ENCODE measurements around the gene LDLRAD4.

Gene LDLRAD4

DNA sequence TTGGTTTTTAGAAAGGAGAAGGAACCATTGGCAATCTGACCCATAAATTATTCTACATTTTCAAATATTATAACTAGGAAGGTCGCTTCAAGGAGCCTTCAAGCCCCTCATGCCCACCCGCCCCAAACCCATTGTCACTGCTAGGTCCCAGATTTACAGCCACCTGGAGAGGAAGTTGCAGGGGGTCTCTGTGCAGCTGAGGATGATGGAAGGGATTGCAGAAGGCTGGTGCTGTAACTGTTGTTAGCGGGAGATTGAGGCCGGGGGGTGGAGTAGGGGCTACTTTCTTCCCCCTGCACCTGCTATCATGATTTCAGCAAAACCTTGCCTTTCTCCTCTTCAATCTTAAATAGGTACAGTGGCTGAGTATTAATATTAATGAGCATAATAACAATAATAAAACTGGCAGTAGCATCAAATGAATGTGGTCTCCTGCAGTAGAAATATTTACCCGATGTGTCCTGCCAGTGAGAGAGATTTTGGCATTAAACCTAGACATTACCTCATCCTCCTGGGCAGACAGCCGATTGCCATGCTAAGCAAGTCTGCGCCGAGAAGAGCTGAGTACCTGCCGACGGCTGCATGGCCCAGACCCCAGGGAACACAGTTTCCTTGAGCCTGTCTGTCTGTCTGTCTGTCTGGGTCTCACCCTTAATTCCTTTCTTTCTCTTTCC is 282.4 kb downstream of the LDLRAD4 start:
- DNase-seq, result no peak

DNA sequence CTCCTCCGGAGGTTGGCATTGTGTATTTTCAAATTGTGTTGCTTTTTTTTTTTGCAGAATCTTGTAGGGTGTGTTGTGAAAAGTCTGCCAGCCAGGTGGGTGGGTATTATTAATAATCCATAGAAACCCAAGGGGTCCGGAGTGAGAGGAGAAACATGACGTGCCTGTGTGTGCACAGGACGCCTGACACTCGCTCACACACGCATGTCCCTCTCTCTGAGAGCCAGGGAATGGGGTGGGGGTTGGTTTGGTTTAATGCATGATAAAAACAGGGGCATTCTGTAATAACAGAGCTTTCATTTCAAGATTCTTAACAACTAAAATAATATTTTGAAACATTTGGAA is 283.0 kb downstream of the LDLRAD4 start:
- no peak for DNase-seq

- no peak for DNase-seq
Measured at GRCh38 chr18:13501891-13502290, 283.3 kb downstream of the LDLRAD4 start.

DNA sequence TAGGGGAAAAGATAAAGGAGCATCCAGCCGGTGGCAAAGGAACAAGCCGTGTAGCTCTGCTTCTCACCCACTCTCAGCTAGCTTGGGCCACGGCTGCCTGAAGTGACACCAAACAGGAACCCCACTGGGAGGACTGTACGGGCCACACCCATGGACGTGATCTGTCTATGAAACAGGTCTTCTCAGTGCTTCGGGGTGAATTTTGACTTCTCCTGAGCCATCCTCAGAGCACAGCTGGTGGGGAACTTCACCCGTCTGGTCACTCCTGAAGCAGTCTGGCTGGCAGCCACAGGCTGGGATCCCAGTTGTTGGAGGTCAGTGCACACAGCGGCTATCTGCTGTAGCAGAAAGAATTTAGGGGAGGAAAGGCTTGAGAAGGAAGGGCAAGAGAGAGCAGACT is 284.0 kb downstream of the LDLRAD4 start:
- DNase-seq, result no peak

DNA sequence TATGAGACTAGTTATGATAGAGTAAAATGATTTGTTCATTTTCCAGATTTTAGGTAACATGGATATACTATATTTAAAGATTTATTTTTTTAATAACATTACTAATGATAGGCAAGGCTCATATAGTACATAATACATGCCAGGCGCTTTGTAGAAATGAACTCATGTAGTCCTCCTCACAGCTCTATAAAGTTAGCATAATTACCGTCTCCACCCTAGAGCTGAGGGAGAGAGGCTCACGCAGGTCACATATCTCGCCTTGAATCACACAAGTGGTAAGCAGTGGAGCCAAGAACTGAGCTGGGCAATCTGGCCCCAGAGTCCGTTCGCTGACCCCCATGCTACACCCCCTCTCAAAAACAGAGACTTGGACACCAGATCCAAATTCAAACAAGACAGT is 285.3 kb downstream of the LDLRAD4 start:
- DNase-seq, result no peak

GRCh38 chr18:13505780-13506345 is 287.3 kb downstream of the LDLRAD4 start:
- DNase-seq, result no peak

DNA sequence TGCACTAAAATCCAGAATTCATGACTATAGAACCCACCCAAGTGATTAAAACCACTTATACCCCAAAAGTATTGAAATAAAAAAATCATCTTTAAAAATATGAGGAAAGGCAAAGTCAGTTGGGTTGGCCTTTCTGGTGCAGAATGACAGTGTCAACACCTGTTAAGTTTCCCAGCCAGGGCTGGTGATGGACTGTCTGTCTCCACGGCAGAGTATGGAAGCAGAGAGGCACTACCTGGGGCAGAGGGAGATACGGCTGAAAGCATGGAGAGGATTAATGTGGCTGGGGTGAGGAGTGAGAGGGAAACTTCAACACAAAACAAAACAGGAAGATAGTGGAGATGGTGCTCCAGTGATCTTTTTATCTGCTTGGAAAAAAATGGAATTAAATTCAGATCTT is 292.0 kb downstream of the LDLRAD4 start:
- DNase-seq, result no peak

DNA sequence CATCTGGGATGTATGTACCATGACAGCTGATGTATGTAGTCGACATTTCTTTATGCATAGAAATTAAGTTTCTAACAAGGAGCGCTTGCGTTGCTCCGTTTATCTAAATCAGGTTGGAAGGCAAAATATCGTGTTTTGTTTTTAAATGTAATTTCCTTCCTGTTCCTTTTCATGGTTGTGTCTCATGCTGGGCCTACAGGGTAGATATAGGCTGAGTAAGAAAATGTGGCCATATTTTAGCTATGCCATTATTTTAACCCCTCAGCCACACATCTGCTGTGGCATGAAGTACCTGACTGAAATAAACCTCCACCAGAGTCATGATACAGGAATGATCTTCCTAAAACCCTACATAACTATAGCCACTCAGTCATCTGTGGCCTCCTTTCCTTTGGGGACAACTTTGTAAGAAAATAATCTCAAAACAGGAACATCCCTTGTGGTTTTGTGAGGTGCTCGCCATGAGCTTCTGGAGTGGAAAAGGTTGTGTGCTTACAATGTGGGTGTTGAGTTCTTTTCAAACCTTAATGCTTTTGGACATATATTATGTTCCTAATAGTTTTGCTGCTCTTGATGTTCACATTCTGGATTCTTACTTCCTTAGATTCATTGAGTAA is 293.5 kb downstream of the LDLRAD4 start:
- no peak for DNase-seq

DNA sequence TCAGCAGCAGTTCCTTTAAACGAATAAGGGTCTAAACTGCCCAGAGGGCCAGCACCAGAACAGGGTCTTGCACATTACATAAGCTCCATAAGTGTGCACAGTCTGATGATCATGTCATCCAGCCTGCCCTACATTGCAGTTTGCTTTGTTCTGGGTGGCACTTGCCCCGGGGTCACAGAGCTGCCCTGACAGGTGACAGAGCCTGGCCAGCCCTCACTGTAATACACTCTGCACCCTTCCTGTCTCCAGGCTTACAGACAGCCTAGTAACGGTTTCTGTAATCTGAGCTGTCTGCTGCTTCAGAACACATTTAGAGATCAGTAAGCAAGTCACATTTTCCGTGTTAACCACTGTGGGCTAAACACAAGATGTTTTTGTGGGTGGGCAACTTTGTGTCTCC is 294.5 kb downstream of the LDLRAD4 start:
- no peak for DNase-seq

DNA sequence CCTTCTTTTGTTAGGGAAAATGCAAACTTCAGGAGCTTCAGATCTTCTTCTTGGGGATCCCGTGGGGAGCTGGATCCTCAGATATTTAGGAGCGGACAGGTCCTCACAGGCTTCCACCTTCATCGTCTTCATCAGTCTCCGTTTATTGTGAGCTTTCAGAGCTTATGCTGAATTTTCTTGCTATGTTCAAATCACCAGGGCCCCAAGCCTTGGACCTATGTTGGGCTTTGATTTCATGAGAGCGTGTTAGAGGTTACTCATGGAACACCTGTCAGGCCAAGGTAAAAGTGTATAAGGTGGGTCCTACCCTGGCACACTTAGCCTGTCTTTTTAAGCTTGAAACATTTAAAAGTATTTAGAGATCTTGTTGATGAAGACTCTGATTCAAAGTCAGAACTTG is 294.9 kb downstream of the LDLRAD4 start:
- no peak for DNase-seq

- no peak for DNase-seq
Measured at GRCh38 chr18:13514558-13514957, 296.0 kb downstream of the LDLRAD4 start.

DNA sequence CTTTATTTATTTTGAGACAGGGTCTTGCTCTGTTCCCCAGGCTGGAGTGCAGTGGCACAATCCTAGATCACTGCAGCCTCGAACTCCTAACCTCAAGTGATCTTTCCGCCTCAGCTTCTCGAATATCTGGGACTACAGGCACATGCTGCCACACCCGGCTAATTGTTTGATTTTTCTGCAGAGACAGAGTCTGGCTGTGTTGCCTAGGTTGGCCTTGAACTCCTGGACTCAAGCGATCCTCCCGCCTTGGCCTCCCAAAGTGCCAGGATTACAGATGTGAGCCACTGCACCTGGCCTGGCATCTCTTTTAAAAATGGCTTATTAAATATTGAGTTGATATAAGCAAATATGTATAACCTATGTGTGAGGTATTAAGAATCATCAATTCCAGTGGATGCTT is 298.3 kb downstream of the LDLRAD4 start:
- no peak for DNase-seq

DNA sequence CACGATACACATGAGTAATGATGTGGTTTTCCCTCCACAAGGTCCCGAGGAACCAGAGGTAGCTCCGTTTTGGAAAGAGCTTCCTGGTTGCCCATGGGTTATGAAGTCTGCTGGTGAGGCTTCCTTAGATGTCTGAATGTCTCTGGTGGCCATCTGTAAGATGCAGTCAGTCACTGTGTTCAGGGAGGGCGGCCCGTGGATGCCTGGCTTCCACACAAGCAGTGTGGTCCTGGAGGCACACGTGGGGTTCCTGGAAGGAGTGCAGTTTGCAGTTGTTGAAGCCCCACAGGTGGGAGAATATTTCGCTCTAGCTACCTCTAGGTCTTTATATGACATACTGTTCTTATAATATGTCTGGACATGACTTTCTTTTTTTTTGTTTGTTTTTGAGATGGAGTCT is 298.8 kb downstream of the LDLRAD4 start:
- DNase-seq, result no peak

- DNase-seq, result no peak
Measured at GRCh38 chr18:13518382-13518781, 299.8 kb downstream of the LDLRAD4 start.

DNA sequence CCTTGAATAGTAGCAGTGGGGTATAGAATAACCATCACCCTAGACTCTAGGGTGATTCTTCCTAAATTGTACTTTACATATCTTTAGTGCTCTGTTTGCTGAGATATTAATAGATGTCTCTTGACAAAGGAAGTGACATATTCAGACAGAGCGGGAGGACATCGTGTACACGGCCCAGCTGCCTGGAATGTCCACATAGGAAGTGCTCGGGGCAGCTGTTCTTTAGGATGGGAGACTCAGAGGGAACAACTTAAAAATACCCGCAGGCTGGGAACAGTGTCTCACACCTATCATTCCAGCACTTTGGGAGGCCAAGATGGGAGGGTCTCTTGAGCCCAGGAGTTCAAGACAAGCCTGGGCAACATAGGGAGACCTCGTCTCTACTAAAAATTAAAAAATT is 301.7 kb downstream of the LDLRAD4 start:
- DNase-seq, result no peak

DNA sequence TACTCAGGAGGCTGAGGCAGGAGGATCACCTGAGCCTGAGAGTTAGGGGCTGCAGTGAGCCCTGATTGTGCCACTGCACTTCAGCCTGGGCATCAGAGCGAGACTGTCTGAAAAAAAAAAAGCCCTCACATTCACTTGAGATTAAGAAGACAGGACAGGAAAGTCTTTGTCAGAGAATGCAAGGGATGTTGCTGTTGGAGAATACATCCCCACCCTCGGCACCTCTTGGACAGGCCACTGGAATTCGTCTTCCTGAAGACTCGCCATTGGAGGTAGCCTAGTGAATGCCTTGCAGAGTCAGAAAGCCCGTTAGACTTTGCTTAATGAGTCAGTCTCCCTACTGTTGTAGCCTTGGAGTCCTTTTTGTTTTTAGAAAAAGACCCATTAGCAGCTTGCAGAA is 302.2 kb downstream of the LDLRAD4 start:
- DNase-seq, result no peak

- DNase-seq, result no peak
Measured at GRCh38 chr18:13521418-13521817, 302.9 kb downstream of the LDLRAD4 start.

DNA sequence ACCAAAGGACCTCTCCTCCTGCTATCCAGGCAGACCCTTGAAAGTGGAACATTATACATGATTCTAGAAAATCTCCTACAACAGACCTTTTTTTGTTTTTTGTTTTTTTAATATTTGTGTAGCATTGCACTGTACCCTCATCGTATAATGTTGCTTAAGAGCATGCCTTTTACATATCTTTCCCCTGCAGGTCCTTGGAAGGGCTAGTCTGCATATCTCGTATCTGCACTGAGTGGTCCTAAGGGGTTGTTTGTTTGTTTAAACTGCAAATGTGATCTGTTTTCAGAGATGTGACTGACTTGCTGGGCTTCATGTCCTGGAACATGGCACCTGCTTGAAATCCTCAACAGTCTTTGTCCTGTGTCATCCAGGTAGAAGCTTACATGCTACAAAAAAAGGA is 303.7 kb downstream of the LDLRAD4 start:
- DNase-seq, result no peak

GRCh38 chr18:13522861-13523660 is 304.5 kb downstream of the LDLRAD4 start:
- DNase-seq, result no peak

DNA sequence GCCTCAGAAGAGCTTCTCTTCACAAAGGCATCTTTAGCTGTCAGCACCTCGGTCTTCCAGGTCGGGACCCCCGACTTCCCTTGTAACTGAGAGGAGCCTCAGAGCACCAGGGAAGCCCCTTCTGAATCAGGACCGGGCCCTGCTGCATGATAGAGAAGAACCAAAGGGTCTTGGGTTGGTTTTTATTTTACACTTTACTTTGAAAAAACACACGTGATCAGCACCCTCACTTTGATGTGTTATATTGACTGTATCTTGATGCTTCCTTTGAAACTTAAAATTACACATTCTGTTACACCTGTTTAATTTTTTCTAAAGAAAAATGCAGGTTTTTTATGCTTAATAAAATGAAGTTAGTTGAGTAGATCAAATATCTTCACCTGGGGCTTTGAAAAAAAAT is 305.5 kb downstream of the LDLRAD4 start:
- DNase-seq, result no peak

DNA sequence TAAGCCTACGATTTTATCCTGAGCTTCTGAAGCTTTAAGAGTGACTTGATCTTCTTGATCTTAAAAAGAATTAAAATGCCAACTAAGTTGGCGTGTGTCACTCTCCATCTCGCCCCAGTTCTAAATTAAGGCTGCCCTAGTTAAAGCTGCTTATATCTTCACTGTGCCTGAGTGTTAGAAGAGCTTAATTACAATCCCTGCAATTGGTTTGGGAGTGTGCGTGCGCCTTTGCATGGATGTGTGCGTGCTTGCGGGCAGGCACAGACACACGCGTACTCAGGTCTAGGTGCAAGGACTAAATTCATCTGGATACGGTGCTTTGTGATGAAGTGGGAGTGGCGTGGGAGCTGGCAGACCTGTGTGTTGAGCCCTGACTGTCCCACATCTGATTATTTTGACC is 306.3 kb downstream of the LDLRAD4 start:
- no peak for DNase-seq

DNA sequence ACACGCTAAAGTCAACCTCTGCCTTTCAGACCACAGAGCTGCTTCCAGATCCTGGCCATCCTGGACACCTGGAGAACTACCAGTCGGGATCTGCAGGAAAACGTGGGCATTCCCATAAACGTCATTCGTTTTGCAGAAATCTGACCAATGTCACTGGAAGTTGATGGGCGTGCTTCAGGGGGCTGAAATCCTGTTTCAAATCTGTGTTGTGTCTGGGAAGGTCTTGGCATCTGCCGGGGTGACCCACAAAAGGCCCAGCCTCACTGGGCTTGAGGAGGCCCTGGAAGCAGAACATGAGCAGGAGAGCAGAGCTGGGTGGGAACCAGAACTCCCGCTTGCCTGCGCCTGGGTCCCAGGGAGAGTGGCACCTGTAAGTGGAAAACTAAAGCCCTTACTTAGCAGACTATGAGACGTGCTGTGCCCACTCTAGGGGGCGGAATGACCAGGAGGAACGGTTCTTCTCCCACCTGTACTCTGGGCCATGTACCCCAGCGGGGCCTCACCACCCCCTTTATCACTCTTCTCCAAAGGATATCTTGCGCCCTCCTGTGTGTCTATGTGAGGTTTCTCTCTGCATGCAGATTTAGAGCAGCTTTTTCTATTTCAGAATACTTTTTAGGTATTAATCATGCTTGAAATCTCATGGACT is 306.9 kb downstream of the LDLRAD4 start:
- no peak for DNase-seq

- DNase-seq, result no peak
Measured at GRCh38 chr18:13526519-13526918, 308.0 kb downstream of the LDLRAD4 start.

- no peak for DNase-seq
Measured at GRCh38 chr18:13527256-13527655, 308.7 kb downstream of the LDLRAD4 start.
